ENCODE results near the gene DNAJC24.

DNAJC24 gene

DNA sequence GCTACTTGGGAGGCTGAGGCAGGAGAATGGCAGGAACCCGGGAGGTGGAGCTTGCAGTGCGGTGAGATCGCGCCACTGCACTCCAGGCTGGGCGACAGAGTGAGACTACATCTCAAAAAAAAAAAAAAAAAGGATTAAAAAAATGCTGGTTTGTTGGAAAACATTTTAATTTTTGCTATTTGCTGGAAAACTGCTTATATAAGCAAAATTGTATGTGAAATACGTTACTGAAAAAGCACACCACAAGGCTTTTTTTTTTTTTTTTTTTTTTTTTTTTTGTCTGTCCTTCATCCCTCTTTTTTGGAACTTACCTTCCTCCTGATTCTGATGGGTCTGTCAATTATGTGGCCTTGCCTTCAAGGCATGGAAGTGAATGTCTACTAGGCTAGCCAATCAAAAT is 41.0 kb upstream of the DNAJC24 start:
- TF ChIP-seq, protein P1, sequence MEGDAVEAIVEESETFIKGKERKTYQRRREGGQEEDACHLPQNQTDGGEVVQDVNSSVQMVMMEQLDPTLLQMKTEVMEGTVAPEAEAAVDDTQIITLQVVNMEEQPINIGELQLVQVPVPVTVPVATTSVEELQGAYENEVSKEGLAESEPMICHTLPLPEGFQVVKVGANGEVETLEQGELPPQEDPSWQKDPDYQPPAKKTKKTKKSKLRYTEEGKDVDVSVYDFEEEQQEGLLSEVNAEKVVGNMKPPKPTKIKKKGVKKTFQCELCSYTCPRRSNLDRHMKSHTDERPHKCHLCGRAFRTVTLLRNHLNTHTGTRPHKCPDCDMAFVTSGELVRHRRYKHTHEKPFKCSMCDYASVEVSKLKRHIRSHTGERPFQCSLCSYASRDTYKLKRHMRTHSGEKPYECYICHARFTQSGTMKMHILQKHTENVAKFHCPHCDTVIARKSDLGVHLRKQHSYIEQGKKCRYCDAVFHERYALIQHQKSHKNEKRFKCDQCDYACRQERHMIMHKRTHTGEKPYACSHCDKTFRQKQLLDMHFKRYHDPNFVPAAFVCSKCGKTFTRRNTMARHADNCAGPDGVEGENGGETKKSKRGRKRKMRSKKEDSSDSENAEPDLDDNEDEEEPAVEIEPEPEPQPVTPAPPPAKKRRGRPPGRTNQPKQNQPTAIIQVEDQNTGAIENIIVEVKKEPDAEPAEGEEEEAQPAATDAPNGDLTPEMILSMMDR (IDR thresholded peaks at IDR 0.05; ENCODE audit: control extremely low read depth, extremely low read depth, low read depth, missing control alignments): no peak
- no peak for DNase-seq (ENCODE audit: extremely low spot score)
- ChIA-PET POLR2A (no interaction called here), CTCF (interaction anchor here (0.9 kb wide), 1 partner anchor 25 kb away, joined by 3 read pairs; no protein-coding TSS in a partner anchor)

DNA sequence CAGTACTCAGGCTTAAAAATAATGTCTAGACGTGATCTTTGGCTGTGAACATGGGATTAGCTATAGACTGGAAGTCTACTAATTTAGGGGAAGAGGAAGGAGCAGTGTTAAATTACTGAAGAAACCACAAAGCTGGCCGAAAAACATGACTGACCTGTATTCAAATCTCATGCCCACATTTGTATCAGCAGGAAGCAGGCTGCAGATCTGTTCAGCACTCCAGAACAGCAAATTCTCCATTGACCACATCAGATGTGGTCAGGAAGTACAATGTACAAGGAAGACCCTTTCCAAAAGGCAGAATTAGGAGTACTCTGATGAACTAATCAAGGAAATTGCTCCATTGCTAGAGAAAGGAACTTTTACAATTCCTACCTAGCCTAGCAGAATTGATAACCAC is 31.9 kb upstream of the DNAJC24 start:
- POLR2A ChIA-PET: no interaction called here
- no peak for DNase-seq (ENCODE audit: extremely low spot score)
- TF ChIP-seq, protein P1 (IDR thresholded peaks at IDR 0.05; ENCODE audit: control extremely low read depth, extremely low read depth, low read depth, missing control alignments): no peak
- CTCF ChIA-PET: interaction anchor here (0.8 to 2.2 kb wide), 5 partner anchors 9 to 621 kb away, joined by 3 to 5 read pairs (median 4); no protein-coding TSS in a partner anchor

DNA sequence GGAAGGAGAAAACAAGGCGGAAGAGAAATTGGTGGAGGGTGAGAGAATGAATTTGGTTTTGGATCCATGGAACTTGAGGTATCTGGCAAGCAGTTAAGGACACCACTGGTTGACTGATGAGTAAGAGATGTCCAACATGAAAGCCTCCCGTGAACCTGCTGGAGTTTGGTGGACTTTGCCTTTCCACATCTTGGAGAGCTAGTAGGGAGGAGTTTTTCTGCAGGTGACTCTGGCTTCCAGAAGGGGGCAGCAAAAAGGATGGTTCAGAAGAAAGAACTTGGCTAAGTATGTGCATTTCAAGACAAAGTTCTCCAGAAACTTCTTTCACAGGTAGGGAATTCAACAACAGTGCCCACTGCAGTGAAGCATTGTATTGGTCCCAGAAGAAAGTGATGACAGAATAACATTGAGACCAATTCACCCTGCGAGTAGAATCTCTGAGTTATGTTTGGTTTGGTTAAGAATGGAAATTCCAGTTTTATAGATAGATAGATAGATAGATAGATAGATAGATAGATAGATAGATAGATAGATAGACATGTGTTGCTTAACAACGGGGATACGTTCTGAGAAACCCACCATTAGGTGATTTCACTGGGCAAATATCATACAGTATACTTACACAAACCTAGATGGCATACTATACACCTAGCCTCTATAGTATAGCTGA is 28.6 kb upstream of the DNAJC24 start:
- ChIA-PET POLR2A (no interaction called here), CTCF (interaction anchor here (0.7 to 3.1 kb wide), 11 partner anchors 10 to 835 kb away, joined by 3 to 24 read pairs (median 3); no protein-coding TSS in a partner anchor)
- DNase-seq (ENCODE audit: extremely low spot score): peak; percentile 31
- TF ChIP-seq, protein P1 (IDR thresholded peaks at IDR 0.05; ENCODE audit: control extremely low read depth, extremely low read depth, low read depth, missing control alignments): peak; percentile 46

DNA sequence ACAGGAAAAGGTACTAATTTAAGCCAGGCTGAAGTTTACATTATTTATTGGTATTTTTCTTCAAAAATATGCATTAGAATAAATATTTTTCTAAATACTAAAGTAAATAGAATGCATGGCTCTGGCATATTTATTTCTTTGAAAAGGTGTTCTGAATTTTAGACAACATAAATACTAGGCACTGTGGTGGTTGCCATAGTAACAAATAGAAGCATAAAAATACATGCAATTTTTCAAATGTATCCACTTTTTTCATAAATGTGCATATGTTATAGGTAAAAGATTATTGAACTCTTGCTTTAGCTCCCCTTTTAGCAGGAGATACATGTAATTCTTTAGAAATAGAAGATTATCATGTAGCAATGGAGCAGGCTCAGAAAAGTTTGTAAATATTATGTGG is 18.5 kb upstream of the DNAJC24 start:
- CTCF ChIA-PET: interaction anchor here (5.6 kb wide), 1 partner anchor 10 kb away, joined by 24 read pairs; no protein-coding TSS in a partner anchor
- POLR2A ChIA-PET: no interaction called here
- TF ChIP-seq, protein P1 (IDR thresholded peaks at IDR 0.05; ENCODE audit: control extremely low read depth, extremely low read depth, low read depth, missing control alignments): no peak
- no peak for DNase-seq (ENCODE audit: extremely low spot score)

DNA sequence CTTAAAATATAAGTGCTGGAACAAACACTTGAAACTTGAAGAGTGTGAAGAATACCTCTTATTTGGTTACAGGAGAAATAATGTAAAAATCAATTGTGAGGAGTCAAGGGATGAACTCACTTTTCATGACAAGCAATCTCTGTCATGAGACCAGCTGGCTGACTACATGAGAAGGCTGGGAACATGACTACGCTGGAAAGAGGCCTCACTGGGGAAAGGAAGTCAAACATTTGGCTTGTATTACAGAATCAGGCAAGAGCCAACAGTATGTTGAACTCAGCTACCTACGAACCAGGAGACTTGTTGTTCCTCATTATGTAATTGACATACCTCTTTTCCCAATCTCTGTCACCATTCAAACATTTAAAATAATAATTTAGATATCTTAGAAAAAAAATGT is 14.5 kb upstream of the DNAJC24 start:
- DNase-seq (ENCODE audit: extremely low spot score): no peak
- ChIA-PET POLR2A (no interaction called here), CTCF (interaction anchor here (2.6 kb wide), 1 partner anchor 15 kb away, joined by 9 read pairs; the partner anchor contains the start of genes DCDC1 and DNAJC24)
- TF ChIP-seq, protein P1 (IDR thresholded peaks at IDR 0.05; ENCODE audit: control extremely low read depth, extremely low read depth, low read depth, missing control alignments): no peak

DNA sequence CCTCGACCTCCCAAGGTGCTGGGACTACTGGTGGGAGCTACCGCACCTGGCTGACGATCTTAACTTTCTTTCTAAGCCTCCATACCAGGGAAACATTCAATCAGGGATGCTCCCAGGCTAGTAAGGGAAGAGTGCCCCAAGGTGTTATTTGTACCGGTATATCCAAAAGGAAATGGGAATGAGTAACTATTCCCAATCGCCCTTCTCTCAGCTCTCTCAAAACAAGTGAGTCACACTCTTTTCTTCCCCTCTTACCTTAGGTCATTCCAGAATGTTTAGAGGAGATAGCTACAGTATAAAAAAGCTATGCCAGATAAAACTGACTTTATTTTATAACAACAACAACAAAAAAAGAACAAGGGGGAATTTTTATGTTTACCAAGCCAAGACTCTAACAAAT is 13.8 kb upstream of the DNAJC24 start:
- POLR2A ChIA-PET: no interaction called here
- CTCF ChIA-PET: interaction anchor here (2.6 kb wide), 1 partner anchor 14 kb away, joined by 9 read pairs; the partner anchor contains the start of genes DCDC1 and DNAJC24
- no peak for DNase-seq (ENCODE audit: extremely low spot score)
- TF ChIP-seq, protein P1 (IDR thresholded peaks at IDR 0.05; ENCODE audit: control extremely low read depth, extremely low read depth, low read depth, missing control alignments): no peak

All from GM10248 (cell line).